WERI-Rb-1 (cell line): Measurements from ENCODE around the gene TIE1.

ENCODE experiments used
- DNase-seq: peaks from one replicate; pipeline ENCODE4 v3.0.0-alpha.2; 2020
- H3K27ac ChIP-seq: fragments of 250-450 bp; sonication (Bioruptor Pico); 2 replicates; pipeline ENCODE4 v1.5.1; 2020; ENCODE audit warnings: mild to moderate bottlenecking, moderate library complexity
- H3K27me3 ChIP-seq: fragments of 250-450 bp; sonication (Bioruptor Pico); 2 replicates; pipeline ENCODE4 v1.5.1; 2021; ENCODE audit warnings: mild to moderate bottlenecking, low read depth, moderate library complexity; ENCODE audit not compliant: insufficient read depth, severe bottlenecking
- H3K36me3 ChIP-seq: fragments of 250-450 bp; sonication (Bioruptor Pico); 2 replicates; pipeline ENCODE4 v1.5.1; 2020; ENCODE audit warnings: mild to moderate bottlenecking, moderate library complexity
- H3K4me3 ChIP-seq: 2 replicates; pipeline ENCODE4 v1.5.1; 2011; ENCODE audit warnings: low read depth, mild to moderate bottlenecking, control low read depth, low read length
- H3K9me3 ChIP-seq: fragments of 250-450 bp; sonication (Bioruptor Pico); 2 replicates; pipeline ENCODE4 v1.5.1; 2021; ENCODE audit warnings: mild to moderate bottlenecking, moderate library complexity; ENCODE audit not compliant: severe bottlenecking
- TF ChIP-seq, protein P1 (sequence below): IDR thresholded peaks from 2 replicates; pipeline ENCODE4 v1.5.1; 2011; ENCODE audit warnings: low read depth, mild to moderate bottlenecking, control low read depth, inconsistent platforms, low read length

TIE1 gene

DNA sequence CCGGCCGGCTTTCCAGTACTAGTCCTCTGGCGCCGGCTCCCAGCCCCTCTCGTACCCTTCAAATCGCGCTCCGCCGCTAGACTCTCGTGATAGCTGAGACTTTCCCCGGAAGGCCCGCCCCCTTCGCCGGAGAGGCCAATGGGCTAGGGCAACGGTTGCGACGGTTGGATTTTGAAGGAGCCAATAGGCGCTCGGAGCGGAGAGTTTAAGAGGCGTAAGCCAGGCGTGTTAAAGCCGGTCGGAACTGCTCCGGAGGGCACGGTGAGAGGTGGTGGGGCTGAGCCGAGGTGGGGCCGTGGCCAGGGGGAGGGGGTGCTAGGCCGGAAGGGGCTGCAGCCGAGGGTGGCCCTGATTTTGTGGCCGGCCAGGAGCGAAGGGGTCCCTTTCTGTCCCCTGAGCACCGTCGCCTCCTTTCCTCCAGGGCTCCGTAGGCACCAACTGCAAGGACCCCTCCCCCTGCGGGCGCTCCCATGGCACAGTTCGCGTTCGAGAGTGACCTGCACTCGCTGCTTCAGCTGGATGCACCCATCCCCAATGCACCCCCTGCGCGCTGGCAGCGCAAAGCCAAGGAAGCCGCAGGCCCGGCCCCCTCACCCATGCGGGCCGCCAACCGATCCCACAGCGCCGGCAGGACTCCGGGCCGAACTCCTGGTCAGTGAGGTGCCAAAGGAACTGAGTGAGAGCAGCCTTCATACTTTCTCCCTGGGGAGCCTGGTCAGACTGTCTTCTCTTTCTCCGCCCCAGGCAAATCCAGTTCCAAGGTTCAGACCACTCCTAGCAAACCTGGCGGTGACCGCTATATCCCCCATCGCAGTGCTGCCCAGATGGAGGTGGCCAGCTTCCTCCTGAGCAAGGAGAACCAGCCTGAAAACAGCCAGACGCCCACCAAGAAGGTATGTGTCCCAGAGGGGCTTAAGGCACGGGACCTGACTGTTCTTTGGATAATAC is 58.2 kb downstream of the TIE1 start, which contains the start of gene CDC20:
CDC20 (plus strand) TSS at position 236 of the 948 bp plus-strand sequence; CDS start at position 471, 235 bp downstream.
- Histone ChIP-seq H3K36me3 (peaks cover 51% of the 10 kb centered on the region), H3K9me3 (no peaks in the 10 kb centered on the region), H3K27me3 (no peaks in the 10 kb centered on the region), H3K4me3 (peak within 1 kb of the TSS; percentile 78), H3K27ac (peak within 1 kb of the TSS; percentile 89)
- TF ChIP-seq, protein P1, sequence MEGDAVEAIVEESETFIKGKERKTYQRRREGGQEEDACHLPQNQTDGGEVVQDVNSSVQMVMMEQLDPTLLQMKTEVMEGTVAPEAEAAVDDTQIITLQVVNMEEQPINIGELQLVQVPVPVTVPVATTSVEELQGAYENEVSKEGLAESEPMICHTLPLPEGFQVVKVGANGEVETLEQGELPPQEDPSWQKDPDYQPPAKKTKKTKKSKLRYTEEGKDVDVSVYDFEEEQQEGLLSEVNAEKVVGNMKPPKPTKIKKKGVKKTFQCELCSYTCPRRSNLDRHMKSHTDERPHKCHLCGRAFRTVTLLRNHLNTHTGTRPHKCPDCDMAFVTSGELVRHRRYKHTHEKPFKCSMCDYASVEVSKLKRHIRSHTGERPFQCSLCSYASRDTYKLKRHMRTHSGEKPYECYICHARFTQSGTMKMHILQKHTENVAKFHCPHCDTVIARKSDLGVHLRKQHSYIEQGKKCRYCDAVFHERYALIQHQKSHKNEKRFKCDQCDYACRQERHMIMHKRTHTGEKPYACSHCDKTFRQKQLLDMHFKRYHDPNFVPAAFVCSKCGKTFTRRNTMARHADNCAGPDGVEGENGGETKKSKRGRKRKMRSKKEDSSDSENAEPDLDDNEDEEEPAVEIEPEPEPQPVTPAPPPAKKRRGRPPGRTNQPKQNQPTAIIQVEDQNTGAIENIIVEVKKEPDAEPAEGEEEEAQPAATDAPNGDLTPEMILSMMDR: no peak
- peak; percentile 99 for DNase-seq

DNA sequence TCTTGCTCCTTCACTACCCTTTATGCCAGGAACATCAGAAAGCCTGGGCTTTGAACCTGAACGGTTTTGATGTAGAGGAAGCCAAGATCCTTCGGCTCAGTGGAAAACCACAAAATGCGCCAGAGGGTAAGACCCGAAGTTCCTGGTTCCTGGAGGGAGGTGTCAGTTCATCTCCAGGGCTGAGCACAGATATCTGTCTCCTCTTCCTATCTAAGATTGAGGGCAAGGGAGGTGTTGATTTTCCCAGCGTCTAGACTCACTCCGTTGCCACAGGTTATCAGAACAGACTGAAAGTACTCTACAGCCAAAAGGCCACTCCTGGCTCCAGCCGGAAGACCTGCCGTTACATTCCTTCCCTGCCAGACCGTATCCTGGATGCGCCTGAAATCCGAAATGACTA is 58.9 kb downstream of the TIE1 start:
- H3K36me3 ChIP-seq: peaks cover 57% of the 10 kb centered on the region

DNA sequence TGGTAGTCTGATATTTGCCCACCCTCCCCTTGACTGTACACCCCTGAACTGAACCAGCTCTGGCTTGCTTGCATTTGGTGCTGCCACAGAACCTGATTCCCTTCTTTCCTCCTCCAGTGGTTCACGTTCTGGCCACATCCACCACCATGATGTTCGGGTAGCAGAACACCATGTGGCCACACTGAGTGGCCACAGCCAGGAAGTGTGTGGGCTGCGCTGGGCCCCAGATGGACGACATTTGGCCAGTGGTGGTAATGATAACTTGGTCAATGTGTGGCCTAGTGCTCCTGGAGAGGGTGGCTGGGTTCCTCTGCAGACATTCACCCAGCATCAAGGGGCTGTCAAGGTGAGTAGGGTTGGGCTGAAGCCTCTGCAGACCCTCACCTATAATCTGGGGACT is 59.8 kb downstream of the TIE1 start:
- peaks cover 66% of the 10 kb centered on the region for H3K36me3 ChIP-seq
- TF ChIP-seq, protein P1: no peak
- H3K27me3 ChIP-seq: no peaks in the 10 kb centered on the region
- no peaks in the 10 kb centered on the region for H3K9me3 ChIP-seq
- no peak overlapping the region for H3K4me3 ChIP-seq
- H3K27ac ChIP-seq: no peak overlapping the region
- DNase-seq: no peak

More for the DNA sequence above, 58.9 kb downstream of the TIE1 start:
- Histone ChIP-seq H3K4me3 (peak overlapping the region; percentile 68), H3K27ac (peak overlapping the region; percentile 89), H3K9me3 (no peaks in the 10 kb centered on the region), H3K27me3 (no peaks in the 10 kb centered on the region)
- TF ChIP-seq, protein P1: no peak
- no peak for DNase-seq

DNA sequence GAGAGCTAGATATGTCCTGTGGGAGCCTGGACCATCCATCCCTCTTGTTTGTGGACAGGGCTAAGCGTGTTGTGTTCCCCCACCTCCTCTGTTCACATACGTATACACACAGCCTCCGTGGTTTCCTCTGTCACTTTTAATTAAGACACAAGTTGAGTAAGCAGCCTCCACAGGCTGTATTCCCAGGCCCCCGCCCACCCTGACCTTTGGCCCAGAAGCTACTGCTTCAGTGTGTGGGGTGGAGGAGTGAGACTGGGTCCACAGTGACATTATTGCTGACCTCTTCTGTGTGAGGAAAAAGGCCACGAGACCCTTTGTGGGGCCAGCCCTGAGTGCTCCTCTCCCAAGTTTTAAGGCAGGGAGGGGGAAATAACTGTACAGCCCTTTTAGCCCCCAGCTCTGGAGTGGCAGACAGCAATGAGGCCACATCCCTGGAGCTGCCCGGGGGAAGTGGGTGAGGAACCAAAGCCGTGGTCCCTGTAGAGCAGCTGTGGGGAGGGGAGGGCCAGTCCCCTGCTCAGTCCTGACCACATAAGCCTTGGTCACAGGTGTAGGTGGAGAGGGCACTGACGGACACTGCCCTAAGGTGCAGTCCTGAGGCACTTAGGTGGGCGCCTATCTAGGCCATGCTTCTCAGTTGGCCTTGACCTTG is 62.6 kb downstream of the TIE1 start:
- no peak for DNase-seq
- no peak overlapping the region for H3K27ac ChIP-seq
- H3K36me3 ChIP-seq: peaks cover 66% of the 10 kb centered on the region
- H3K4me3 ChIP-seq: no peak overlapping the region
- no peaks in the 10 kb centered on the region for H3K27me3 ChIP-seq
- H3K9me3 ChIP-seq: no peaks in the 10 kb centered on the region
- TF ChIP-seq, protein P1: no peak

DNA sequence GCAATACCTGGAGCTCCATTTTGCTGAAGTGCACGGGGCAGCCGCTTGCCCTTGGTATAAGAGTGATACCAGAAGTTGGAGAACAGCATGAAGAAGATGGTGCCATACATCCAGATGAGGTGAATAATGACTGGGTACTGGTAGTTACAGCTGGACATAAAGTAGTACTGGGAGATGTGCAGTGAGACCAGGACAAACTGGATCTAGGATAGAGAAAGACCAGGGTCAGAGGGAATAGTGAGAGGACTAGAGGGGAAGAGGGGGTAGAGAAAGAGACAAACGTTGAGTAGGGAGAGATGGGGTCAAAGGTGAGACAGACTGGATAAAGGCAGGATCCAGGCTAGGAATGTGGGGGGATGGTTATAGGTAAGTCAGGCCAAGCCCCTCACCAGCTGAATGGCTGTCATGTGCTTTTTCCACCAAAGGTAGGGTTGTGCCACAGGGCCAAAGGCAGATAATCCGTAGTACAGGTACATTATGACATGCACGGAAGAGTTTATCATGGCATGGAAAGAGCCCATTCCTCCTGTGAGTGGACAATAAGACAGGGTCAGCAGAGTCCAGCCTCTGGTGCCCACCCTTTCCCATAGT is 63.2 kb downstream of the TIE1 start:
- peaks cover 64% of the 10 kb centered on the region for H3K36me3 ChIP-seq

More for the DNA sequence above, 63.2 kb downstream of the TIE1 start:
- H3K4me3 ChIP-seq: no peak overlapping the region
- no peaks in the 10 kb centered on the region for H3K27me3 ChIP-seq
- H3K27ac ChIP-seq: no peak overlapping the region
- no peak for DNase-seq
- TF ChIP-seq, protein P1: no peak
- no peaks in the 10 kb centered on the region for H3K9me3 ChIP-seq
